H1 (cell line): ENCODE data around the gene PRMT1.

ENCODE experiments used
- CREB1 ChIP-seq: IDR thresholded peaks from 2 replicates; pipeline ENCODE4 v1.6.1; 2012; ENCODE audit warnings: inconsistent platforms
- EZH2 ChIP-seq: fragments of 200-600 bp; sonication (generic); IDR thresholded peaks from 2 replicates; pipeline ENCODE4 v1.7.1; 2012; ENCODE audit warnings: low read depth, mild to moderate bottlenecking, moderate library complexity, low read length, inconsistent platforms; ENCODE audit not compliant: severe bottlenecking
- JUN ChIP-seq: IDR thresholded peaks from 2 replicates; pipeline ENCODE4 v1.6.1; 2011; ENCODE audit warnings: low read depth, mild to moderate bottlenecking, improper control_type of control experiment, low read length
- JUND ChIP-seq: IDR thresholded peaks from 2 replicates; pipeline ENCODE4 v1.6.1; 2011; ENCODE audit warnings: mild to moderate bottlenecking, improper control_type of control experiment, low read length
- POLR2A ChIP-seq, 2 experiments: IDR thresholded peaks; 1 replicate in 1 of 2; 2 replicates in 1 of 2; pipeline ENCODE4 v1.6.1; 2011; ENCODE audit warnings: low read depth in 2 of 2, low read length in 2 of 2, mild to moderate bottlenecking in 2 of 2; ENCODE audit errors: control extremely low read depth in 1 of 2
- POLR2AphosphoS5 ChIP-seq: IDR thresholded peaks from 2 replicates; pipeline ENCODE4 v1.6.1; 2011; ENCODE audit warnings: low read depth, low read length
- RNF2 ChIP-seq: fragments of 200-900, 300-1000 bp; sonication (generic); IDR thresholded peaks from 2 replicates; pipeline ENCODE4 v1.7.1; 2016; ENCODE audit warnings: borderline replicate concordance, low read depth, mild to moderate bottlenecking, antibody characterized with exemption, low read length; ENCODE audit not compliant: poor library complexity, severe bottlenecking; ENCODE audit errors: missing control alignments
- SIX5 ChIP-seq: IDR thresholded peaks from 2 replicates; pipeline ENCODE4 v1.6.1; 2011; ENCODE audit warnings: mild to moderate bottlenecking, low read depth, low read length
- TF ChIP-seq, protein P1 (sequence below): IDR thresholded peaks from 2 replicates; pipeline ENCODE4 v1.6.1; 2011; ENCODE audit warnings: low read length, improper control_type of control experiment
- TF ChIP-seq, protein P2 (sequence below), 3 experiments: IDR thresholded peaks; 1 replicate in 2 of 3; 2 replicates in 1 of 3; pipeline versions ENCODE4 v1.5.1 to v1.6.1; 2011; ENCODE audit warnings: low read length in 3 of 3, mild to moderate bottlenecking in 3 of 3, inconsistent platforms in 2 of 3, low read depth in 1 of 3, moderate library complexity in 1 of 3; ENCODE audit not compliant: insufficient read depth in 1 of 3; ENCODE audit errors: control extremely low read depth in 1 of 3

DNA sequence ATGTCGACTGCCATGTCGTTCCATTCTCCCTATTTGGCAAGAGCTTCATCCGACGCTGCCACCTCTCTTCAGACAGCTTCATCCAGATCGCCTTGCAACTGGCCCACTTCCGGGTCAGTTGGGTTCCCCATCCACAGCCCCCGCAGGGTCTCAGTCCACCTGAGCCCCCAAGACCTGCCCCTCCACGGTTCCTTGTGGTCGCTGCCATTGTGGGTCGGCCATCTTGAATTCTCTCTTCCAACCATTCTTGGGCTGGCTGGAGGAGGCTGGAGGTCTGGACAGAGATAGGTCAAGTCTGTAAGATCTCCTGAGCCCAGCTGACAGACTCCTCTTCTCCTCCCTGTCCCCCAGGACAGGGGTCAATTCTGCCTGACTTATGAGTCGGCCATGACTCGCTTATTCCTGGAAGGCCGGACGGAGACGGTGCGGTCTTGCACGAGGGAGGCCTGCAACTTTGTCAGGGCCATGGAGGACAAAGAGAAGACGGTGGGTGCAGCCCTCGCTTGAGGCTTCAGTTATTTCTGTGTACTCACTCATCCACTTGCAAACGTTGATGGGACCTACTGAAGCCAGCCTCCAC, 33.4 kb downstream of the PRMT1 start:
- no peak for TF ChIP-seq JUND
- no peak for TF ChIP-seq RNF2
- TF ChIP-seq POLR2A (IDR thresholded peaks at IDR 0.05; ENCODE audit: control extremely low read depth in 1 of 2, low read depth in 2 of 2, low read length in 2 of 2): no peak
- TF ChIP-seq, protein P1, sequence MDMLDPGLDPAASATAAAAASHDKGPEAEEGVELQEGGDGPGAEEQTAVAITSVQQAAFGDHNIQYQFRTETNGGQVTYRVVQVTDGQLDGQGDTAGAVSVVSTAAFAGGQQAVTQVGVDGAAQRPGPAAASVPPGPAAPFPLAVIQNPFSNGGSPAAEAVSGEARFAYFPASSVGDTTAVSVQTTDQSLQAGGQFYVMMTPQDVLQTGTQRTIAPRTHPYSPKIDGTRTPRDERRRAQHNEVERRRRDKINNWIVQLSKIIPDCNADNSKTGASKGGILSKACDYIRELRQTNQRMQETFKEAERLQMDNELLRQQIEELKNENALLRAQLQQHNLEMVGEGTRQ: no peak
- no peak for TF ChIP-seq JUN
- no peak for TF ChIP-seq EZH2
- TF ChIP-seq POLR2AphosphoS5: no peak
- TF ChIP-seq SIX5: no peak
- TF ChIP-seq, protein P2, sequence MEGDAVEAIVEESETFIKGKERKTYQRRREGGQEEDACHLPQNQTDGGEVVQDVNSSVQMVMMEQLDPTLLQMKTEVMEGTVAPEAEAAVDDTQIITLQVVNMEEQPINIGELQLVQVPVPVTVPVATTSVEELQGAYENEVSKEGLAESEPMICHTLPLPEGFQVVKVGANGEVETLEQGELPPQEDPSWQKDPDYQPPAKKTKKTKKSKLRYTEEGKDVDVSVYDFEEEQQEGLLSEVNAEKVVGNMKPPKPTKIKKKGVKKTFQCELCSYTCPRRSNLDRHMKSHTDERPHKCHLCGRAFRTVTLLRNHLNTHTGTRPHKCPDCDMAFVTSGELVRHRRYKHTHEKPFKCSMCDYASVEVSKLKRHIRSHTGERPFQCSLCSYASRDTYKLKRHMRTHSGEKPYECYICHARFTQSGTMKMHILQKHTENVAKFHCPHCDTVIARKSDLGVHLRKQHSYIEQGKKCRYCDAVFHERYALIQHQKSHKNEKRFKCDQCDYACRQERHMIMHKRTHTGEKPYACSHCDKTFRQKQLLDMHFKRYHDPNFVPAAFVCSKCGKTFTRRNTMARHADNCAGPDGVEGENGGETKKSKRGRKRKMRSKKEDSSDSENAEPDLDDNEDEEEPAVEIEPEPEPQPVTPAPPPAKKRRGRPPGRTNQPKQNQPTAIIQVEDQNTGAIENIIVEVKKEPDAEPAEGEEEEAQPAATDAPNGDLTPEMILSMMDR (IDR thresholded peaks at IDR 0.05; ENCODE audit: control extremely low read depth in 1 of 3, insufficient read depth in 1 of 3, low read depth in 1 of 3, low read length in 3 of 3): no peak
- no peak for TF ChIP-seq CREB1
